ENCODE data around the gene DMTF1.

The DMTF1 gene

DNA sequence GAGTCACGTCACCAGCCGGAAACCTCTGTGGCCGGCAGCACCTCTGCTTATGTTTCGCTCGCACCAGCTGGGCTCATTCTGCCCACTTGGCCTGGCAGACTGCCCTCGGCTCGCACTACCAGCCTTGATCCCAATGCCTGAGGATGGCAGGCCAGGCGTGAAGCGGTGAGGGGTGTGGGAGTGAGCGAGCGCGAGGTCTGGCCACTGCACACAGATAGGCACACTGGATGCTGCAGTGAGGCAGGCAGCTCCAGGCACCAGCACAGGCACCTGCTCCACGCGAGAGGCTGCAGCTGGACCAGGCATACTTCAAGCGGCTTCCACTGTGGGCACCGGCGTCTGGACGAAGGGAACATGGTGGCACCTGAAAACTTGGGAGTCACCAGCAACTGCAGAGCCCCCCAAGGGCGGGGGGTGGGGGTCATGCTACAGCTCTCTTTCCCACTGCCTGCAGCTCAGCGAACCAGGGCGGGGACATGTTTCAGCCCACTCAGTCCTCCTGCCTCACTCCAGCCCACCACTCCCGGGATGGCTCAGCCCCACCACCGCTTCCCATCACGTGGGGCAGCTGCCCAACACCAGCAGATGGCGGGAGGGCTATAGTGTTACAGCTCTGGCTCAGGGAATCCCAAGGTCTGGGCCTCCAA is 5.4 kb upstream of the DMTF1 start:
- DNase-seq (ENCODE audit: low spot score), result no peak

DNA sequence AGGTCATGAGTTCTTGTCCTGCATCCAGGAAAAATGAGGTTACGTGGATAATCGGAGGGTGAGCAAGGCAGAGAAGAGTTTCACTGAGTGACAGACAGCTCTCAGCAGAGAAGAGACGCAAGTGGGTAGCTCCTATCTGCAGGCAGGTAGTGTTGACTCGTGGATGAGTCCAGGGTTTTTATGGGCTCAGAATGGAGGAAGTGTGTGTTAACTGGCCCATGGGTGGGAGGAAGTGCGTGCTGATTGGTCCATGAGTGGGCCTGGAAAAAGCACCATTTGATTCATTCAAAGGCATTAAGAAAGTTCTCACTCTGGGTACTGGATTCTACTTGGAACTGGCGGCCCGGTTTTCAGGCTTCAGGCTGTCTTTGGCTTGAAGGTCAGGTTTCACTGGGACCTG is 4.8 kb upstream of the DMTF1 start:
- no peak for DNase-seq (ENCODE audit: low spot score)

DNA sequence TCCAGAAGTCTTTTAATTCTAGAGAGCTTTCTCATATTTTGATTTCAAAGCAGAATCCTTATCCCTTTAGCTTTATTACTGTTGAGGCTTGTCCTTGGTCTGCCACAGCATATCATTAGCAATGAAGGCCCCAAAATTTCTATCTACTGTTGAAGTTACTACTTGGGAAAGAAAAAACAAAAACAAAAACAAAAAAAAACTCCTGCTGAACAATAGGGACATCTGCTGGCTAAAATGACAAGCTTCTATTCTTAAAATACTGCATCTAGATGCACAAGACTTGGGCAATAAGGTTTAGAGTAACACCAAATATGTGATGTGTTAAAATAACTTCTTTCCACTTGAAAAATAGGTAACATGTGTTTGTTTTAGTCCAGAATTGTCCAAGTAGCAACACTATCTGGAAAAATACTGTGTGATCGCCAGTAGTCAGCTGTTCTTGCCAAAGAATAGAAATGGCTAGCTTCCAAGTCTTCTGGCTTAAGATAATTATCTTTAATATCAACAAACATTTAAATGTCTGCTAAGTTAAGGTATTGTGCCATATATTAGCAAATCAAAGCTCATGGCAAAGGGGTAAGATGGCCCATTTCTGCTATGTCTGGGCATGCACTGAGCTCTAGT is 3.8 kb upstream of the DMTF1 start:
- no peak for DNase-seq (ENCODE audit: low spot score)

DNA sequence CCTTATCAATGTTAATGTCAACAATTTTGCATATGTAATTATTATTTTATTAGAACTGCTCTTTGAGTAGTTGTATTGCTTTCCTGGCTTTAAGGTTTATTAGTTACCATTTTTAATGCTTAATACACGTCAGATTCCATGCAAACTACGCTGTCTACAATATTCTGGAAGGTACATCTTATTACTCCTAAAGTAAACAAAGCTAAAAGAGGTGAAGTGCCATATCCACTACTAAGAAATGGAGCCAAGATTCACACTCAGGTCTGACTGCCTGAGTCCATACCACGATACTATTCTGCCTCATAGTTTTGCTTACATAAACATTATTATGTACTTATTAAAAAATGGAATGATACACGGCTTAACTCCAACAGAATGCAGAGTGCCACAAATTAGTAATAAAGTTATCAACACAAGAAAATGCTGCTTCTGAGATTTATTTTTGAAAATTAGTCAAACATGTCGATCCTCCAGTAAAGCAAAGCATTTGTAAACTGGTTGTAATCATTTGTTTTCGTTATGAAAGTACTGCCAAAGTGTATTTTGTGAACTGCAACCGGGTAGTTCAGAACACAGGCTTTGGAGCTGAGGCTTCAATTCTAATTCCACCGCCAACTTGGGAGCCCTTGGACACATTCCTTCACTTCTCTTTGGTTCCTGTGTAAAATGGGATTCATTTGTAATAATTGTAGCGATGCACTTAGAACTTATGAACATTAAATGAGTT is 1.1 kb upstream of the DMTF1 start:
- DNase-seq (ENCODE audit: low spot score), result no peak

DNA sequence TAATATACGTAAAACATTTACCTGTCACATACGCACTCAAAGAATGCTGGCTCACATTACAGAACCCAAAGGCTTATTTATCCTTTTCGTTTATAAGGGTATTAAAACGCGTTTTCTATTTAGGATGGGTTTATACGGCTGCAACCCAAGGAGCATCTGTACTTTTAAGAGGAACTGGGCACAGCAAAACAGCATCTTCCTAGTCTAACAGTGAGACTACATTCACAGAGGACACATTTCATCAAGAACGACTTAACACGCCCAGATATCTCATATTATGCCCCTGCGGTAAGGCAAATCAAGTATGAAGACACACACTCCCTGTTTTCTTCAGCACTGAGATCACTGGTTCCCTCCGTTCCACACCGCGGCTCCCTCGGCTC is 533 bp upstream of the DMTF1 start:
- no peak for DNase-seq (ENCODE audit: low spot score)

DNA sequence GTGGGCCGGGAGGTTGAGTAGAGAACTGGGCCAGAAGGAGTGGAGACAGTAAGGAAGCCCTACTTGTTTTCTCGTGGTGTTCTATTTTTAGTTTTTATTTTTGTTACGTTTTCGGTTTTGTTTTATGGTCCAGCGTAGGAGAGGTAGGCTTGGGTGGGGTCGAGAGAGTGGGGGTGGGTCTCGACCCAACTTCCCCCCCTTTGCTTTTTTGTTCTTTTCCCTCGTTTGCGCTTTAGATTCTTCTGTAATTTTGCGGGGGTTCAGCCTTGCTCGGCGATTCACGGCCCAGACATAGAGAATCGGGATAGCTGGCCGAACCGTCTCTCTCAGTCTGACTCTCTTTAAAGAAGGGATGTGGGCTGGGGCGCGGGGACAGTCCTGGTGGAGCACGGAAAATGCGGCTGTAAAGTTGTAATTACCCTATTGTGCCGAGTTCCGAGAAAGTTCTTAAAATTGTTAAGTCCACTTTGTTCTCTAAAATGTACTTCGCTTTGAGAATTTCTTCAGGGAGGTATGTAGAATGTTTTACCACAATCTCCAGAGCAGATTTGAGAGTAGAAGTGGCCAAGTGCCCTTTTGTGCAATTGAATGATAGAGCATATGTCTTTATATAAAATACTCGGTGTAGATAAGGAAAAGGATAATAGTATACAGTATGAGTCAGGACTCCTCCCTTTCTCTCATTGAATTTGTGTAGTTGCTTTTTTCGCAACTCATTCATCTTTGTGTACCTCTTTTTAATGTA is 816 bp downstream of the DMTF1 start:
- DNase-seq (ENCODE audit: low spot score), result no peak

DNA sequence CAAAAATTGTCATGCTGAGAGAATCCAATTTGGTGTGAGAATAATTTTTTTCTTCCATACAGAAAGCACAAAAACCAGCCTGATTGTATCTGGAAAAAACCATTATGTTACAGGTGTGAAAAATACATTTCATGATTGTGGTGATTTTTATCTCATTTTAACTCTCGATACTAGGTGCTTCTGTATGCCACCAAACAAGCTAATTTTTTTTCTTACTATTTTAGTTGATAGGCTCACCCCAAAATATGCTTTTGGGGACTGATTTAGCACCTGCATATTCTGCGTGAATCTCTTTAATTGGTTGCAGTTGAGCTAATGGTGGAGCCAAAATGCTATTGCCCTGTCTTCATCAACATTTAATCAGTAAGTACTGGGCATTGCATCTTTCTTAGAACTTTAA is 1.9 kb downstream of the DMTF1 start:
- DNase-seq (ENCODE audit: low spot score), result no peak

DNA sequence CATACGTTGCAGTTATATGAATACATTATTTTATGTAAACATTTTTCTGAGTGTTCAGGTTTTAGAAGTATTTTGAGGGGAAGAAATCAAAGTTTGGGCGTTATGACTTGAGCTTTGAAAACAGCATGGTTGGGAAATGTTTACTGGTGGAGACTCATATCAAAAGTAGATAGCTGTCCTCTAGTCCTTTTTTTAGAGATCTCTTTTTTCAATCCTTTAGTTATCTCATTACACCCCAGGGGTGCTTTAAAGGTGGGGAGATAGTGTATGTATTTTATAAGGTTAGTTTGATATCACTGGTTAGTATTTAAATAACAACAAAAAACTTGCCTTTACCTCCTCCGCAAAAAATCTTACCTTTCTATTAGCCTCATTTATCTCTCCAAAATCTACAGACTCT is 2.3 kb downstream of the DMTF1 start:
- no peak for DNase-seq (ENCODE audit: low spot score)

DNA sequence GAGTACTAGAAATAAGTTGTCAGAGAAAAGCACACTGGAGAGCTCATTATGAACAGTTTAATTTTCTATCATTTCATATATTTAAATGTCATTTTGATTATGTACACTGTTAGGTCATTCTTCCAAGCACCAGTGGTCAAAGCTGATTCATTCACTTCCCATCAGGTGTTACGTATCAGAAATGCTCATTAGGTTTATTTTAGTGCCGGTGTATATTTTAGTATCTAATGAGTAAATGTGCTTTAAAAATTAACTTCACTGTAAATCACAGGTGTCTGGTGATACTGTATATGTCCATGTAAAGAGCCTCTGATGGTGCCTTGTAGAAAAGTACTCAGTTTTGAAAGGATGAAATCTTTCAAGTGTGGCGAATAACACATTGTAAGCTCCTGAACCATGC is 3.5 kb downstream of the DMTF1 start:
- no peak for DNase-seq (ENCODE audit: low spot score)

DNA sequence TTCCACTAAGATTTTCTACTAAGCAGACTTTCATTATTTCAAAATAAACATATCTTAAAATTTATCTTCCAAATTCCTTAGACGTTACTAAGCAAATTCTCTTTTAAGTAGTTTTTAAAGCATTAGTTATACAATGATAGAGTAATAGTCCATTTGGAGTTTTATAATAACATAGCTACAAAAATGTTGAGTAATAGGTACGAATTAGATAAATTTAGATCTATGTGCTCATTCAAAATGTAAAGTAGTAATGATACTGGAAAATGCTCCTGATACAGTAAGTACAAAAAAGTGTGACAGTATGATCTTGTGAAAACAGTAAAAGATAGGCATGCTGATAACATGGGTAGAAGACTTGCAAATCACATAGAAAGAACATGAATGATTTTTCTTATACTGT is 4.5 kb downstream of the DMTF1 start:
- no peak for DNase-seq (ENCODE audit: low spot score)

DNA sequence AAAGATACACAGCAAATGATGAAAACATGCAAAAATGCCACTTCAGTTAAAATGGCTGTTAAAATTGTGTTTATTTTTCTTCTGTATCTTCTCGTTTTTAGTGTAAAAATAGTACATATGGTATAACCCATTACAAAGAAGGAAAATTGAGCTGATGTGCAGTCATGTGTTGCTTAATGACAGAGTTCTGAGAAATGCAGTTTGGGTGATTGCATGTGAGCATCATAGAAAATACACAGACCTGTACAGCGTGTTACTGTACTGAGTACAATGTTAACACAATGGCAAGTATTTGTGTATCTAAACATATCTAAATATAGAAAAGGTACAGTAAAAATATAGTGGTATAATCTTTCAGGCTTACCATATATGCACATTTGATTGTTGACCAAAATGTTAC is 7.3 kb downstream of the DMTF1 start:
- no peak for DNase-seq (ENCODE audit: low spot score)

DNA sequence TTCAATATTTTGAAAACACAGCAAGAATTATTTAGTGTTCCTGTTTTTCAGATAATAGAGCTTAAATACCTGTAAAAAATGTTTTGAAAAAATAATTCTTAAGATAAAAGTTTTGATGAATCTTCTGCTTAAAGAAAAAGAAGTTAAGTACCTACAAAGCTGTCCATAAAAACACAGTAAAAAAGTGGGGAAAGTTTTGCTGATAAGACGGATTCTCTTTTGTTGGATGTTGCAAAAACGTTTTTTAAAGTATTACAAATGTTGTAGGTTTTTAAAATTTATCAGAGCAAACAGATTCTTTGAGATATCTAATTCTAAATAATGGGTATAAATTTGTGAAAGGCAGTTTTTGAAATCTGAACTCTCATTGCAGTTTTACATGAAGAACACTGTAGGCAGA is 12.2 kb downstream of the DMTF1 start:
- DNase-seq (ENCODE audit: low spot score), result no peak

DNA sequence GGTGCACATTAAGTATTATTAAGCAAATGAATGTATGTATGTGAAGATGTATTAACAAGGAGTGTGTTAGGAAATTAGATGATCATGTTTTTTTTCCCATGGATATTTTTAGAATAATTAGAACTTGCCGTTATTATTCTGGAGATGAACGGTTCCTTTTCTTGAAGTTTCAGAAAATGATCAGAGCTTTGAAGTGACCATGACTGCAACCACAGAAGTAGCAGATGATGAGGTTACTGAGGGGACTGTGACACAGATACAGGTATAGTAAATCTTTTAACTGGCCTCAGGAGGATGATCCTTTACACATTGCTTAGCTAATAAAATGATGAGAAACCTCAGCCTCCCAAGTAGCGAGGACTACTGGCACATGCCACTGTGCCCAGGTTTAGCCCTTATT is 18.6 kb downstream of the DMTF1 start:
- DNase-seq (ENCODE audit: low spot score), result no peak

DNA sequence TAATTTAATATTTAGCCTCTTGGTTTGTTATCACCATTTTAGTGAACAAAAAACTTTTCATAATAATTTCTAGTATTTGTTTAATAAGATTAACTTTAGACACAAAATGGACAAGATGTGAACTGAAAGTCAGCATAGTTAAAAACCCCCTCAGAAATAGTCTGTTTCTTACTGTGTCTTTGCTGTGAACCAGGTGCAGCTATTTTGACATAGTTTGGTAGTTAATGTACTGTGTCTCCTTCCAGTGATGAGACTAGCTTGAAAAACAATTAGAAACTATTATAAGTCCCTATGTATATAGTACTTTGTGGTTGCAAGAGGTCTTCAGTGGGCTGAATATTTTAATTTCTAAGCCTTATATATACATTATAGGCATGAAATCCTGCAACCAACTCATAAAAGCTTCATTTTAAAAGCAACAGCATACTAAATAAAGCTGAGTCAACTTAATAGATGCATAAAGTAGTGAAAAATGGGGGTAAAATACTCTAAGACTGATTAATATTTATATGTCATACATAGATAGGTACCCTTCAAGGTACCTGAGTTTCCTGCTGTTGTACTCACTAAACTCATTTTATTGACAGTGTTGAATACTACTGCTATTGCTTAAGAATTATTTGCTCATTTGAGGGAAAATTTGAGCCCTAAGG is 19.2 kb downstream of the DMTF1 start:
- no peak for DNase-seq (ENCODE audit: low spot score)

DNA sequence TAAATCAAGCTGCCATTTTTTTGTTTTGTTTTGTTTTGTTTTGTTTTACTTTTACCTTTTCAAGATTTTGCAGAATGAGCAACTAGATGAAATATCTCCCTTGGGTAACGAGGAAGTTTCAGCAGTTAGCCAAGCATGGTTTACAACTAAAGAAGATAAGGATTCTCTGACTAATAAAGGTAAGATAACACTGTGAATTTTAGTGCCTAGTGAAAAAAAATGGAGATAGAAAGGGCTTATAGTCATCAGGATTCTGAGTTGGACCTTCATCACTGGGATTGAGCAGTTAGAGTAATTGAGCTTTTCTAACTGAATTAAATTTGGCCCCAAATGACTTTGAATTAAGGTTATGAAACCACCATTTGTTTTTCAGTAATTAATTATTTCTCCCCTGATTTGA is 21.2 kb downstream of the DMTF1 start:
- no peak for DNase-seq (ENCODE audit: low spot score)

DNA sequence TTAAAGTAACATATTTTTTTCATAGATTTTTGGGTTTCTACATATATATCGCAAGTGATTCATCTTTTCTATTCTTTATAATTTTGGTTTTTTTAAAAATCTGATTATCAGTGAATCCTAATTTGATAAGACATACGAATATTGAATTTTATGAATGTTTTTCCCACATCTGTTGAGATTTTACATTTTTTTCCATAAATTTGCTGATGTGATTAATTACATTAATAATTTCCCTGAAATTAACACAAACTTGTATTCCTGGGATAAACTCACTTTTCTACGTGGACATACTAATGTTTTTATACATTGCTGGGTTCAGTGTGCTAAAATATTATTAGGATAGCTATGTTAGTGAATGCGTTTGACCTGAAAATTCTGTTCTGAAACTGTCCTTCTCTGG is 26.1 kb downstream of the DMTF1 start:
- DNase-seq (ENCODE audit: low spot score), result no peak

DNA sequence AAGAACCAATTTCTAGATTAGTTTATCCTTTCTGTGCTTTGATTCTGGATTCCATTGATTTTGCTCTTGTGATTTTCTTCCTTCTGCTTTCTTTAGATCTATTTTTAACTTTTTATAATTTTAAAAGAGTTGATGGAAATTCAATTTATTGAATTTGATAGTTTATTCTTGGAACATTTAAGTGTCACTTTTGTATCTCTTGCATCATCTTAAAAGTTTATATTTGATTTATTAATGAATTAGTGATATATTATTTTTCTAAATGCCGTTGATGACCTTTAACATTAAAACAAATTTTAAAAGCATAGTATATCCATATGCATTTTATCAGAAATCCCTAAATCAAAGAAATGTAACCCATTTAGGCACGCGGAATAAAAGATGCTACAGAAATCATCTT is 26.9 kb downstream of the DMTF1 start:
- DNase-seq (ENCODE audit: low spot score), result no peak

DNA sequence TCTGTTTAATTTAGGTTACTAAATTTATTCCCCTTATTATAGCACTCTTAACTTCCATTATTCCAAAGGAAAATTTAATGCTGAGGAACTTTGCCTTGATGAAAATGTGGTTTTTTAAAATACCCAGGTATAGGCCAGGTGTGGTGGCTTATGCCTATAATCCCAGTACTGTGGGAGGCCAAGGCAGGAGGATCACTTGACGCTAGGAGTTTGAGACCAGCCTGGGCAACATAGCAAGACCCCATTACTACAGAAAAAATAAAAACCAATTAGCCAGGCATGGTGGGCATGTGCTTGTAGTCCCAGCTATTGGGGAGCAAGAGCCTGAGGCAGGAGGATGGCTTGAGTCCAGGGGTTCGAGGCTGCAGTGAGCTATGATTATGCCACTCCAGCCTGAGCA is 34.9 kb downstream of the DMTF1 start:
- no peak for DNase-seq (ENCODE audit: low spot score)

DNA sequence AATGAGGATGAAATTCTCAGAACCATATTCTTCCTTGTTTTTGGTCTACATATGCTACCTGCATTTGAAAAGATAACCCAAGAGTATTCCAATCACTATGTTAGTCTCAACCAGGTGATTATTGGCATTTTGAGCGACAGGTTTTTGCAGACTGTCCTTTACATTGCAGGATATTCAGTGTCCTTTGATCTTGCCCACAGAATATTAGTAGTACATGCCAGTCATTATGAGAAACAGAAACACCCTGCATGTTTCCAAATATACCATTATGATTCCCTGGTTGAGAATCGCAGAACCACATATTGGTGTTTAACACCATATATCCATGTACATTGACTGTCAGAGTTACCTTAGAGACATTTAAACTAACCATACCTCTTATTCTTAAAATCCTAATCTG is 36.7 kb downstream of the DMTF1 start:
- DNase-seq (ENCODE audit: low spot score), result no peak

DNA sequence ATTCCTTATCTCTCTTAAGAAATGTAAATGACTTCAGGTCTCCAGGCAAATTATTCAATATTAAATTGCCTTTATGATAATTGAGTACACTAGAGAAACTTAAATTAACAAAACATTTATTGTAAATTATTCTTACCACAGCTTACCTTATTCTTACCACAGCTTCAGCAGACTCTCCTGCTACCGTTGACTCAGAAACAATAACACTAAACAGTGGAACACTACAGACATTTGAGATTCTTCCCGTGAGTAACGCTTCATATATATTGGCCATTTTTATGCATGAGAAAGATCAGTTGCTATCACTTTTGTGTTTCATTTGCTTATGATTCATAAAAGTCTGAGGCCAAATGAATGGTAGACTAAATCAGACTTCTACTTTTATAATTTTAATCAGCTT is 38.5 kb downstream of the DMTF1 start:
- no peak for DNase-seq (ENCODE audit: low spot score)

DNA sequence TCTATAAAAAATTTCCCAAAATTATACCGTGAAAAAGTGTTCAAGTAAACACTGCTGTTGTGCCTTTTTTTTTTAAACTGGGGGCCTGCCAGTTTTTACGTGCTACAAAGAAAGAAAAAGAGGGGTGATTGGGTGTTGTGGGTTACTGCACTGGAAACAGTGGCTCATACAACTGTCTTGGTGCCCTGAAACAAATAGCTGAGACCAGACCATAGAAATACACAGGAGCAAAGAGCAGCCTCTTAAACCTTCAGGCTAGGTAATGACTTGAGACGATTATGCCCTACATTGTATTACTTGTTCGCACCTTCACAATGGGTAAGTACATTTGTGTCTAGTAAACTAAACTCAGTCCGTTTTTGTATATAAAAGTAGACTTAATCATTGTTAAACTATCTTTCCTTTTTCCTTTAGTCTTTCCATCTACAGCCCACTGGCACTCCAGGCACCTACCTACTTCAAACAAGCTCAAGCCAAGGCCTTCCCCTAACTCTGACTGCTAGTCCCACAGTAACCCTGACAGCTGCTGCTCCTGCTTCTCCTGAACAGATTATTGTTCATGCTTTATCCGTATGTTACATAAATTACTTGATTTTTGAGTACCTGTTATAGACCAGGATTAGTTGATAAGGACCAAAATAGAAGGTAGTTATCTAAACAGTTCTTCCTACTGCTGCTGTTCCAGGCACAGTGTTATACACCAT is 40.7 kb downstream of the DMTF1 start:
- DNase-seq (ENCODE audit: low spot score), result no peak

DNA sequence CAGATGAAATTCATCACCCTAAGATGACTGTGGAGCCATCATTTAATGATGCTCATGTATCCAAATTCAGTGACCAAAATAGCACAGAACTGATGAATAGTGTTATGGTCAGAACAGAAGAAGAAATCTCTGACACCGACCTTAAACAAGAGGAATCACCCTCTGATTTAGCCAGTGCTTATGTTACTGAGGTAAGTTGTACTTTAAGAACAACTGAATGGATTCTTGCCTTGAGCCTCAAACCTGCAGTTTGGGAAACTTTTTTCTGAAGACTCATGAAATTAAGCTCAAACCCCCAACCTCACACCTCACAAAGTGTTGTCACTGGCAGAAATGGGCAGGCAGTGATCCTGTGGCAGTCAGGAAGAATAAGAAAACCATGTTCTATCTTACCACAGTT is 41.7 kb downstream of the DMTF1 start:
- no peak for DNase-seq (ENCODE audit: low spot score)
